Stimulated activated CD4-positive, alpha-beta T cell treated with anti-CD3 and anti-CD28 coated beads, TNF-alpha, amount 100 ng/mL, for 24 hours (primary cell): Measurements from ENCODE around the gene HSD17B4.
"Not testable (repeated sequence)": the region's sequence is repeated elsewhere in the genome, so short reads cannot be mapped to it uniquely, and the experiment has no call there.

ENCODE experiments used
- DNase-seq, 3 experiments: peaks; one replicate each; pipeline ENCODE4 v3.0.0-alpha.2; 2020; ENCODE audit warnings: low read depth in 3 of 3

HSD17B4 gene

DNA sequence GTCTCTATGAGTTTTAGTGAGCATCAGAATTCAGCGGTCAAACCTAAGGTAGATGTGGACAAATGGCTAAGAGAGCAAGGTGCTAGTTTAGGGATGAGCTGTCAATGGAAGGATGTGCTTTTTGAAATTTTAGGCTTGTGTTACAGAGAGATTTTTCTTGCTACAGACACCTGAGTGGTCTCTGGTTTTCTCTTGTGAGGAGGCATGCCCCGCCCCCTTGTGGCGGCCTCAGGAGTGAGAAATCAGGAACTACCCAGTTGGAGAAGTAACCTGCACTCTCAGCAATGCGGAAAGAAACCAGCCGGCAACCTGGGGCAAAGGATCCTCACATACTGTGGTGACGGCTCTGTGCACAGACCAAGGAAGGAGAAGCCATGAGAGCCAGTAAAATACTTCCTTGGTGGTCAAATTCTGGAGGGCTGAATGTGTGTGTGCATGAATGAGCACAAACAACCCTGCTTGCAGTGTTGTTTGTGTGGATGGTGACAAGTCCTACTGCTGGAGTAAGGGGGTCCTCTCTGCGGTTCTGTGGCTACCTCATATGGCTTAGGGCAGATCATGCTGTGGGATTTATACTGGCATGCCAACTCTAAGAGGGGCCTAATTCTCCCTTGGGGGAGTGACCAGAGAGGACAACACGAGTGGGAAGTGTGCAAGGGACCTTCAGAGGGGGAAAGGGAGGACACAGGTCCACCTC is 16.7 kb upstream of the HSD17B4 start:
- peak; percentile 43 to 67 (median 45) for DNase-seq

GRCh38 chr5:119437785-119438586 is 14.3 kb upstream of the HSD17B4 start:
- DNase-seq: not testable (repeated sequence)

DNA sequence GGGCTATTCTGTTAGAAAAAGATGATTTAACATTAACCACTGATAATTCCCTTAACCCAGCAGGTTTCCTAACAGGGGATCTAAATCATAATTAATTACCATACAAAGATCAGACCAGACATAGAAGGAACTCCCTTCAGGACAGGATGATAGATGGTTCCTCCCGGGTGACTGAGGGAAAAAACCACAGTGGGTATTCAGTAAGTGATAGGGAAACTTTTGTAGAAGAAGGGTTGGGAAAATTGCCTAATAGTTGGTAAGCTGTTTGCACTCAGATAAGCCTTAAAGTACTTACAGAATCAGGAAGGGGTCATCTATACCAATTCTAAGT is 13.7 kb upstream of the HSD17B4 start:
- DNase-seq: not testable (repeated sequence)

DNA sequence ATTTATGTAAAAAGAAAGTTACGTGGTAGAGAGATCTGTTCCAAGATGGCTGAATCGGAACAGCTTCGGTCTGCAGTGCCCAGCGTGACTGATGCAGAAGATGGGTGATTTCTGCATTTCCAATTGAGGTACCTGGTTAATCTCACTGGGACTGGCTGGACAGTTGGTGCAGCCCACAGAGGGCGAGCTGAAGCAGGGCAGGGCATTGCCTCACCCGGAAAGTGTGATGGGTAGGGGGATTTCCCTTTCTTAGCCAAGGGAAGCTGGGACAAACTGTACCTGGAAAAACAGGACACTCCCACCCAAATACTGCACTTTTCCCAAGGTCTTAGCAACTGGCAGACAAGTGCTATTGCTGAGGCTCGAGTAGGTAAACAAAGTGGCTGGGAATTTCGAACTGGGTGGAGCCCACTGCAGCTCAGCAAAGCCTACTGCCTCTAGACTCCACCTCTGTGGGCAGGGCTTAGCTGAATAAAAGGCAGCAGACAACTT is 13.1 kb upstream of the HSD17B4 start:
- DNase-seq: no peak

- not testable (repeated sequence) for DNase-seq
Measured at GRCh38 chr5:119439632-119440031, 12.7 kb upstream of the HSD17B4 start.

DNA sequence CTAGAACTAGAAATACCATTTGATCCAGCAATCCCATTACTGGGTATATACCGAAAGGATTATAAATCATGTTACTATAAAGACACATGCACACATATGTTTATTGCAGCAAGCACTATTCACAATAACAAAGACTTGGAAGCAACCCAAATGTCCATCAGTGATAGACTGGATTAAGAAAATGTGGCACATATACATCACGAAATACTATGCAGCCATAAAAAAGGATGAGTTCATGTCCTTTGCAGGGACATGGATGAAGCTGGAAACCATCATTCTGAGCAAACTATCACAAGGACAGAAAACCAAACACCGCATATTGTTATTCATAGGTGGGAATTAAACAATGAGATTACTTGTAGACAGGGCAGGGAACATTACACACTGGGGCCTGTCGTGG is 7.7 kb upstream of the HSD17B4 start:
- not testable (repeated sequence) for DNase-seq

DNA sequence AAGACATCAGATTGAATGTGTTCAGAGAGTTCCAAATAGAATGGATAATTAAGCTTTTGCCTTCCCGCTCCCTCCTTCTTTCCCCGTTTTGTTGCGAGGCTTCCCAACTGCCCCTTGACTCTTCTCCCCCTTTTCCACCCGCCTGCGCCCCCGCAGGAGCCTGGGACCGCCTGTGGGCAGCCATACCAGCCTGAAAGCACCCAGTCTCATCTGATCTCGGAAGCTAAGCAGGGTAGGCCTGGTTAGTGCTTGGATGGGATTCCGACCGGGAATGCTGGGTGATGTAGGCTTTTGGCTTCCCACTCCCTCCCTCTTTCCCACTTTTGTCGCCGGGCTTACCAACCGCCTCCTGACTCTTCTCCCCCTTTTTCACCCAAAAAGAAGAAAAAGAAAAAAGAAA is 6.8 kb upstream of the HSD17B4 start:
- no peak for DNase-seq

DNA sequence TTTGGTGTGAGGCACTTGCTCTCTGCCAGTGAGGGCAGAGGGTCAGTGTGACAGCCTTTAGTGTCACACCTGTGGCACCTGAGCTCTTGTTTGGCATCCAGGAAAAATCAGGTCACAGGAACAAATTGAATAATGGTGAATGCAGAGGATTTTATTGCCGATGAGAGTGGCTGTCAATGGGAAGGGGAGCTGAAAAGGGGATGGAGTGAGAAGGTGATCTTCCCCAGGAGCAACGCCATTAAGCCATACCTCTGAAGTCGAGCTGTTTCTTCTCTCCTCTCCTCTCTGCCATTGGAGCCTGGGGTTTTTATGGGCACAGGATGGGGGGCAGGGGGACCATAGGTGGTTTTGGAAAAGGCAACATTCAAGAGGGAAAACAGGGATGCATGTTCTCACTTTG is 2.4 kb upstream of the HSD17B4 start:
- DNase-seq: no peak

DNA sequence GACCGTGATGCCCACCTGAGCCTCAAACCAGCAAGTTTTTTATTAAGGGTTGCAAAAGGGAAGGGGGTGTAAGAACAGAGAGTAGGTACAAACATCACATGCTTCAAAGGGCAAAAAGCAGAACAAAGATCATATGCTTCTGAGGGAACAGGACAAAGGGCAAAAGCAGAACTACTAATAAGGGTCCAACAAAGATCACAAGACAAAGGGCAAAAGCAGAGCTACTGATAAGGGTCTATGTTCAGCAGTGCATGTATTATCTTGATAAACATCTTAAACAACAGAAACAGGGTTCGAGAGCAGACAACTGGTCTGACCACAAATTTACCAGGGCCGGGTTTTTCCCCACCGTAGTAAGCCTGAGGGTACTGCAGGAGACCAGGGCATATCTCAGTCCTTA is 1.7 kb upstream of the HSD17B4 start:
- DNase-seq: not testable (repeated sequence)

- no peak for DNase-seq
Measured at GRCh38 chr5:119451561-119451960, 736 bp upstream of the HSD17B4 start.

- DNase-seq: no peak
Measured at GRCh38 chr5:119452060-119452372, 281 bp upstream of the HSD17B4 start.

GRCh38 chr5:119453040-119453373 is 710 bp downstream of the HSD17B4 start:
- no peak for DNase-seq

DNA sequence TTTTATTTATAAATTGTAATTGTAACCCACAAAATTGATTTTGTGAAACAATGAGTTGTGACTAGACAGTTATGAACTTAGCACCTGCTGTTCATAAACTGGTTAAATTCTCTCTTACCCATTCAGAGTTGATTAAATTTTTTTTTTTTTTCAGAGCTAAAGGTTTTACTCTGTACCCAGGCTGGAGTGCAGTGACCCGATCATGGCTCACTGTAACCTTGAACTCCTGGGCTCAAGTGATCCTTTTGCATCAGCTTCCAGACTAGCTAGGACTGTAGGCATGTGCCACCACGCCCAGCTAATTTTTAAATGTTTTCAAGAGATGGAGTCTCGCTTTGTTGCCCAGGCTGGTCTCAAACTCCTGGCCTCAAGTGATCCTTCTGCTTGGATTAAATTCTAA is 1.9 kb downstream of the HSD17B4 start:
- no peak for DNase-seq

DNA sequence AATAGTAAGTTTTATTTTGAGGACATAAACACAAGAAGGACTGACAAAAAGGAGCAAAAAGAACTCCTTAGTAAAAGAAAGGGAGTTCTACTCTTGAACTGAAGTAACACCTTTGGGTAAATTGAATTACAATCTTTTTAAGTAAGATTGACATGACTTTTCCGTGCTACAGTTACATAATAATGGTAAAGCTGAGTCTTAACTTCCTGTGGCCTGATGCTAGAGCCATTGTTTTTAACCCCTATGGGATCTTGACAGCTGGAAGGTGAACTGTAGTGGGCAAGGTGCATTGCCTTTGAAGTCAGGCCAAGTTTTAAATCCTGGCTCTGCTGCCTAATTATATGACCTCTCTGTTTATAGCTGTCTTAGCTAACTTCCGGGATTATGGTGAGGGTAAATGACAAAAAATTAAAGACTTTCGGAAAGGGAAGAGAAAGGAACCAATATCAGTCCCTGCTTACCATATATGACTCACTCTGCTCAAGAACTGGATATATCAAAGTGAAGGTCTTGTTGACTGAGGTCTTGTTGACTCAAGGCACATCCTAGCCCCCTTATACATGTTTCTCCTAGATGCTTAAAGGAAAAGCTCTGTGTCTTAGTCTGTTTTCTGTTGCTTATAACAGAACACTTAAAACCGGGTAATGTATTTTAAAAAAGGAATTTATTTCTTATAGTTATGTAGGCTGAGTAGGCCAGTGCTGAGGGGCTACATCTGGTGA is 6.8 kb downstream of the HSD17B4 start:
- no peak for DNase-seq

DNA sequence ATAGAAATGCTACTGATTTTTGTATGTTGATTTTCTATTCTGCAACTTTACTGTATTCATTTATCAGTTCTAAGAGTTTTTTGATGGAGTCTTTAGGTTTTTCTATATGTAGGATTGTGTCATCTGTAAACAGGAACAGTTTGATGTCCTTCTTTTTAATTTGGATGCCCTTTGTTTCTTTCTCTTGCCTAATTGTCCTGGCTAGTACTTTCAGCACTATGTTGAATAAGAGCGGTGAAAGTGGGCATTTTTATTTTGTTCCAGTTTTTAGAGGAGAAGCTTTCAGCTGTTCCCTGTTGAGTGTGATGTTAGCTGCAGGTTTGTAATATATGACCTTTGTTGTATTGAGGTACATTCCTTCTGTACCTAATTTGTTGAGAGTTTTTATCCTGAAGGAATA is 13.3 kb downstream of the HSD17B4 start:
- DNase-seq: no peak

DNA sequence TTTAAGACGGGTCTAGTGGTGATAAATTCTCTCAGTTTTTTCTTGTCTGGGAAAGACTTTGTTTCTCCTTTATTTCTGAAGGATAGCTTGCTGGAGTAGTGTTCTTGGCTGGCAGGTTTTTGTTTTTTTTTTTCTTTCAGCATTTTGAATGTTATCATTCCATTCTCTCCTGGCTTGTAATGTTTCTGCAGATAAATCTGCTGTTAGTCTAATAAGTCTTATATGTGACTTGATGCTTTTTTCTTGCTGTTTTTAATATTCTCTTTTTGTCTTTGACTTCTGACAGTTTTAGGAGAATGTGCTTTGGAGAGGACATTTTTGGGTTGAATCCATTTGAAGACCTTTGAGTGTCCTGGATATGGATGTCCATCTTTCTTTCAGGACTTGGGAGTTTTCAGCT is 16.0 kb downstream of the HSD17B4 start:
- DNase-seq: no peak

- no peak for DNase-seq
Measured at GRCh38 chr5:119470105-119470763, 17.9 kb downstream of the HSD17B4 start.

- DNase-seq: no peak
Measured at GRCh38 chr5:119470851-119471451, 18.7 kb downstream of the HSD17B4 start.

GRCh38 chr5:119473241-119473640 is 20.9 kb downstream of the HSD17B4 start:
- no peak for DNase-seq

DNA sequence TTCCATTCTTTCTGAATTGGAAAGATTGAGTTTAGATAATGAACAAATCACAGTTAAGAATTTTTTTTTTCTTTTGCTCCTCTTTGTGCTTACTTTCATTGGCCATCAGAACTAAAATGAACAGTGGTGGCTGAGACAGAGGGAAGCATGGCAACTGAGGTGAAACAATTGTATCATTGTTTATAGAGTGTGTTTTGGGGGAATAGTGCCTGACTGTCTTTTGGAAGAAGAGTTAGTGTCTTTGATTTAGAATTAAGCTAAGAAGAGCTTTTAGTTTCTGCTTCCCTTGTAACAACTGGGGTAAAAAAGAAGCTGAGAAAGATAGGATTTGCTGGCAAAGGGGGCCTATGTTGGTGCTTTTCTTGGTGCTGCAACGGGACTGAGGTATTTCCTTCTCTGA is 24.0 kb downstream of the HSD17B4 start:
- no peak for DNase-seq

GRCh38 chr5:119478781-119479180 is 26.5 kb downstream of the HSD17B4 start:
- no peak for DNase-seq

DNA sequence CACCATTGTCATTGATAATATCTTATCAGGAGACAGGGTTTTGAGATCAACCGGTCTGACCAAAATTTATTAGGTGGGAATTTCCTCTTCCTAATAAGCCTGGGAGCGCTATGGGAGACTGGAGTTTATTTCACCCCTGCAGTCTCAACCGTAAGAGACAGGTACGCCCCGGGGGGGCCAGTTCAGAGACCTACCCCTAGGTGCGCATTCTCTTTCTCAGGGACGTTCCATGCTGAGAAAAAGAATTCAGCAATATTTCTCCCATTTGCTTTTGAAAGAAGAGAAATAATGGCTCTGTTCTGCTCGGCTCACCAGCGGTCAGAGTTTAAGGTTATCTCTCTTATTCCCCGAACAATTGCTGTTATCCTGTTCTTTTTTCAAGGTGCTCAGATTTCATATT is 28.3 kb downstream of the HSD17B4 start:
- not testable (repeated sequence) for DNase-seq
